Left cardiac atrium (tissue), 4 donors: Measurements from ENCODE around the gene DMP1. TPM values are rescaled to one million over a fixed set of nuclear protein-coding genes. Genes with fewer than 3 reads are reported as not detected.
"Not testable (repeated sequence)": the region's sequence is repeated elsewhere in the genome, so short reads cannot be mapped to it uniquely, and the experiment has no call there.

Source experiments
- ATAC-seq, 2 donors: fragments of 200-7000 bp; cut with Tn5 transposase; one replicate each; pipeline ENCODE4 v1.9.1; 2020; ENCODE audit warnings: mild to moderate bottlenecking in 2 of 2, moderate library complexity in 2 of 2
- DNase-seq: peaks from one replicate; pipeline ENCODE4 v3.0.0-alpha.2; 2020
- intact Hi-C, 2 donors: fragments of 100-400 bp; cut with DNase I; formaldehyde crosslinking; loops; one replicate each; pipeline versions ENCODE4 v1.14.1 to v1.15.1; 2022 to 2023
- total RNA-seq, 2 donors: library from RNA; stranded (reverse); fragmentation: NEBNext Ultra II Directional; extraction: Animal tissue kit (Norgen Biotek cat#: 25700); gene quantifications; one replicate each; pipeline ENCODE4 v1.2.1, GENCODE V29; 2021
- donor health status: DM: no; HTN: yes; CAD: no.
- donor health status: DM: no; HTN: yes; CAD: no; lungs with severe emphysema.
- donor health status: DM: yes; HTN: yes; CAD: no.
- donor health status: Dilated cardiomyopathy.

The DMP1 gene
- total RNA-seq, 2 donors from 2014 or later = not detected

DNA sequence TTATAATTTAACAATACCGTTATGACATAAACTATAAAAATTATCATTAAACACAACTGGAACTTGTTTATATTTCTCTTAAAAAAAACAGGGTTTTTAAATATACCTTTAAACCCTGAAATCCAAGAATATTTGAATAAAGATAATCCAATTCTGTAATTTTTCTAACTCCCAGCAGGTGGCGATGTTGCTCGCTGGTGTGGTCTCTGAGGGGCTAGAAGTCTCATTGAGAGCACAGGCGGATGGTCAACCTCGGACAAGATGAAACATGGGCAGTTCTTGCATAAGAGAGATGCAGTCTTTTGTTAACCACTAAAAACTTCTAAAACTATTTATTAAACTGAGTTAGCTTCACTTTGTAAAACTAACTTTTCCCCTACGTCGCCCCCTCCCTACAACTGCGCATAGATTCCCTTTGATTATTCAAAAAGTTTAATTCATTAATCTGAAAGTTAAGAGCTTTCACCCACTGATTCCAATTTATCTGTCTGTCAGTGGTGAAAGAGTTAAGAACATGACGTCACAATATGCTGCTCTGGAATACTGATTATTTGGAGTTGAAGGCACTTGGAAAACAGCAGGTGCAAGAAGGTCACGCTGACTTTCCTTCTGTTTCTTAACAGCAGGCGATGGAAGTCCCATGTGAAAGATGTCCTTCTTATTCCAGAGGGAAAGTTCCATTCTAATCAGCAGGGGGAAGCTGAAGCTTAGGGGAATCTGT is 29.5 kb downstream of the DMP1 start:
- DNase-seq (peak; percentile 60), ATAC-seq (peak; percentile 78 to 81)

DNA sequence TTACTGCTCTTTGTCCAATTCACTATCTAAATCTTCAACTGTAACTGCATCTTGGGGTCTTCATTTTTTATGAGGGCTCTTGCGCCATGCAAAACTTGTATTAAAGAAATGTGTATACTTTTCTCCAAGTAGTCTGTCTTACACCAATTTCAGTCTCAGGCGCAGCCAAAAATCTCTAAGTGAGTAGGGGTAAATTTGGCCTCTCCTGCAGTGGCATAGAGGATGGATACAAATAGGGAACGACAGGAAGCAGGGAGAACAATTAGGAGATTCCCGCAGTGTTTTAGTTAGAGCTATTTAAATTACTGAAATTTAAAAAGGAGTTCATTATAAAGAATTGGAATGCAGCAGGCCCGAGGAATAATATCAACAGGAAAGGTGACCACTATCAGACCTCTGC is 30.2 kb downstream of the DMP1 start:
- intact Hi-C loops = loop anchor here (5.0 kb wide), 2 partner anchors 167 to 297 kb away; partner anchors contain the start of gene SPP1 (in 1 of the 2)
- ATAC-seq (no peak), DNase-seq (no peak)

More for the DNA sequence above, 29.5 kb downstream of the DMP1 start:
- intact Hi-C loops = loop anchor here (2.0 to 5.0 kb wide), 5 partner anchors 161 to 533 kb away; partner anchors contain the start of gene SPP1 (in 1 of the 2)

DNA sequence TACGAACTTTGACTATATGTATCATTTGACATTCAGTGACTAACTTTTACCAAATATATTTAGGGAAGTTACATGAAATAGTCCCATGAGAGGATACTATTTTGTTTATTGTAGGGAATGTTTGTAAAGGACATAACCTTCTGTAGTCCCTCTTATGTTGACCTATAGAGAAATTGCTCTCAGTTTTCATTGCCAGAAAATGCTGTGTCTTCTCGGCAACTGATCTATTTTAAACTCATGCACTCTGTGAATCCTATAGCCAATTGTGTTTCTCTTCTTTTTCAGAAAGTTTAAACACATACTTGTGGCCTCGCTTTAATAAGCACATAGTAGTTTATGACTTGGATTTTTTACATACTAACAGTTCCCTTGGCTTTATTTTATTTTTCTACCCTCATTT is 38.2 kb downstream of the DMP1 start:
- no peak for ATAC-seq
- intact Hi-C loops = no loop called here
- DNase-seq = no peak

DNA sequence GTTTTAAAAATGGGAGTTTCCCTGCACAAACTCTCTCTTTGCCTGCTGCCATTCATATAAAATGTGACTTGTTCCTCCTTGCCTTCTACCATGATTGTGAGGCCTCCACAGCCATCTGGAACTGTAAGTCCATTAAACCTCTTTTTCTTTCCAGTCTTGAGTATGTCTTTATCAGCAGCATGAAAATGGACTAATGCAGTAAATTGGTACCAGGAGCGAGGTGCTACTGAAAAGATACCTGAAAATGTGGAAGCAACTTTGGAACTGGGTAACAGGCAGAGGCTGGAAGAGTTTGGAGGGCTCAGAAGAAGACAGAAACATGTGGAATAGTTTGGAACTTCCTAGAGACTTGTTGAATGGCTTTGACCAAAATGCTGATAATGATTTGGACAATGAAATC is 40.9 kb downstream of the DMP1 start:
- DNase-seq, intact Hi-C loops, ATAC-seq: not testable (repeated sequence)

DNA sequence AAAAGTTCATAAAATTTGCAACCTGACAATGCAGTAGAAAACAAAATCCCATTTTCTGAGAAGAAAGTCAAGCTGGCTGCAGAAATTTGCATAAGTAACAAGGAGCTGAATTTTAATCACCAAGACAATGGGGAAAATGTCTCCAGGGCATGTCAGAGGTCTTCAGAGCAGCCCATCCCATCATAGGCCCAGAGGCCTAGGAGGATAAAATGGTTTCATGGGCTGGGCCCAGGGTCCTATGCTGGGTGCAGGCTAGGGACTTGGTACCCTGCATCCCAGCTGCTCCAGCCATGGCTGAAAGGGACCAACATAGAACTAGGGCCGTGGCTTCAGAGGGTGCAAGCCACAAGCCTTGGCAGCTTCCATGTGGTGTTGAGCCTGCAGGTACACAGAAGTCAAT is 42.0 kb downstream of the DMP1 start:
- intact Hi-C loops, ATAC-seq, DNase-seq: not testable (repeated sequence)

DNA sequence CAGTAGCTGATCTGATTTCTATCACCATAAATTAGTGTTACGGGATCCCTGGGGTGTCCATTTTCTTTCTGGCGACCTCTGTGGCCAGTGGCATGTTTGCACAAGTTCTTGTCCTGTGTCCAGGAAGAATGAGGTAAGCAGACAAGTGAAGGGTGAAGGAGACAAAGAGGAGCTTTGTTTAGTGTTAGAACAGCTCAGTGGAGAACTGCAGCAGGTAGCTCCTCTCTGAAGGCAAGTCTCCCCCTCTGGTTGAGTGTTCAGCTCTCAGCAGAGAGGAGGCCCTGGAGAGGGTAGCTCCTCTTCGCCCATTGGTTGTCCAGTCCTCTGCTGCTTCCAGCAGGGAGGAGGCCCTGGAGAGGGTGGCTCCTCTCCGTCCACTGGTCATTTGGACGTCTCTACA is 47.2 kb downstream of the DMP1 start:
- intact Hi-C loops = no loop called here
- DNase-seq (no peak), ATAC-seq (no peak)

DNA sequence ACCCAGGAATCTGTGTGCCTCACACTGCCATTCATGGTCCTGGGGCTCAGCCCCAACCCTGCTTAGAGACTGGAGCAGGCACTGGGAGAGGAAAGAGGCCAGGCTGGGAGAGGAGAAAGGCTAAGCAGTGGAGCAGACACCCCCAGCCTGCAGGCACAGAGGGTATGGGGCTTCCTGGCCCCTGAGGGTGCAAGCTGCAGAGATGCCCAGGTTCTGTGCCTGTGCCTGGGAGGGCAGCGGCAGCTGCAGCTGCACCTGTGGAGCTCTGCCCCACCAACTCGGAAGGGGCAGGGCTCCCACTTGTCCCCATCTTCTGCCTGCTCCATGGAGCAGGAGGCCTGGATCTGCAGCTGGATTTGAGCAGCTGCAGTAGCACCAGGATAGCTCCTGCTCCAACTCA is 47.9 kb downstream of the DMP1 start:
- intact Hi-C loops = no loop called here
- DNase-seq (no peak), ATAC-seq (no peak)

DNA sequence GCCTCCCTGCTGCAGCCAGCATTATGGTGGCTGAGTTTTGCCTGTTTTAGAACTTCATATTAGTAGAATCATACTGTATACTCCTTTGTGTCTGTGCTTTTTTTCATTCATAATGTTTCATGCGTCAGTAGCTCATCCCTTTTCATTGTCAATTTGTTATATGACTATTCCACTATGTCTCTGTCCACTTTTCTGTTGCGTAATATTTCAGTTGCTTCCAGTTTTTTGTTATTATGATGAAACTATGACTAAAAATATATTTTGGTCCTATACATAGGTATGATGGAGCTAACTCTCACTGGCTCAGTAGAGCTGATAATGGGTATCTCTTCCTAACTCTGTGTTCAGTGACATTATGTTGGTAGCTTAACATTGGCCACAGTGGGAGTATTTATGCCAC is 48.3 kb downstream of the DMP1 start:
- ATAC-seq (no peak), DNase-seq (no peak)
- intact Hi-C loops = no loop called here

DNA sequence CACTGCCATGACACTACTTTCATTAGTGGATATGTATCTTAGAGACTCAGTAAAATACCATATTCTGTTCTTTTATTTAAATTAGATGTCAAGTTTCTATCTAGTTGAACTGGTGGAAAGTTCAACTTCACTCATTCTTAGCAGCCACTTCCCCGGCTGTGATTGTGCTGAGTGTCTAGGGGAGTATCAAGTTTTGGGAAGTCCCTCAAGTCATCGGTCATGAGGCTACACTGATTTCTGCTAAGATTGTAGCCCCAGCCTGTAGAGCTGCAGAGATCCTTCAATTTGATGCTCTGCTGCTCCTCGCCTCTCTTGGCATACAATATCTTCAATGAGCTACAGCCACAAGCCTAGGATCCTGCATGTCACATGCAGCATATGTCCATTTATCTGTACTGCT is 53.9 kb downstream of the DMP1 start:
- intact Hi-C loops = no loop called here
- no peak for DNase-seq
- ATAC-seq = no peak

DNA sequence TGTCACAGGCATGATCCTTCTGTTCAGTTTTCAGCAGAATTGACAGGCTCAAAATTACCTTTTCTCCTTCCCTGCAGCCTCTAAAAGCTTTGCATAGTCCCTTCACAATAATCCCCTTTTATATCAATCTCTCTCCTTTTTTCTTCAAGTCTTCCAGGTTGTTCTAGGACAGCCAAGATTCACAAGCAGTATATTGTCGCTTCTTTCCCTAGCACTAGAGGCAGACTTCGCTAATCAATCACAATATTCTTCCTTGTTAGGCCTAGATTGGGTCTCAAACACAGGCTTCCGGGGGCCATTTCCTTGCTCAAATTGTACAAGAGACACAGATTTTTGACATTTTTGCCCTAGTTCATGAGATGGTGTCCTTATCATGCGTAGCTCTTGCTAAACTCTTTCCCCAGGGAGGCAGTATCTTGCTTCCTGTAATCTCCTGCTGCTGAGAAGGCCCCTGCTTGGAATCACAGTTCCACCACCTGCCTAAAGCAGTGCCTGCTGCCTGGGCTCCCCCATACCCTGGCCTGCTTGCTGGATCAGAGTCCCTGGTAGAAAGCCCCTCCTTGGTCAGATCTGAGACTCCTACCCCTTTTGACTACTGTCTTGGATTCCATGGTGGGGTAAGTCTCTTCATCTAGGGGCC is 57.3 kb downstream of the DMP1 start:
- DNase-seq (no peak), ATAC-seq (no peak)
- intact Hi-C loops = no loop called here

Other genes with a start within 250 kb of the DMP1 start
- 10 to 100 TPM; 25.7 to 30.2 TPM for gene NUDT9, start 227.7 kb upstream of the DMP1 start, total RNA-seq
- 100 to 1,000 TPM; 435 to 482 TPM for gene SPARCL1, start 120.9 kb upstream of the DMP1 start, total RNA-seq
- not detected for gene DSPP, start 41.8 kb upstream of the DMP1 start, total RNA-seq
- not detected for gene IBSP, start 149.3 kb downstream of the DMP1 start, total RNA-seq
- gene MEPE, start 182.7 kb downstream of the DMP1 start, total RNA-seq = not detected